Measurements from ENCODE around the gene ZBTB34.
A peak's percentile ranks its signal among the peaks of the same experiment; 100 is the strongest.

ZBTB34 gene

GRCh38 chr9:126876531-126876930, 16.1 kb downstream of the ZBTB34 start:
- no peak for DNase-seq (ENCODE audit: low read depth, low spot score)

GRCh38 chr9:126877418-126877817, 17.0 kb downstream of the ZBTB34 start:
- no peak for DNase-seq (ENCODE audit: low read depth, low spot score)

DNA sequence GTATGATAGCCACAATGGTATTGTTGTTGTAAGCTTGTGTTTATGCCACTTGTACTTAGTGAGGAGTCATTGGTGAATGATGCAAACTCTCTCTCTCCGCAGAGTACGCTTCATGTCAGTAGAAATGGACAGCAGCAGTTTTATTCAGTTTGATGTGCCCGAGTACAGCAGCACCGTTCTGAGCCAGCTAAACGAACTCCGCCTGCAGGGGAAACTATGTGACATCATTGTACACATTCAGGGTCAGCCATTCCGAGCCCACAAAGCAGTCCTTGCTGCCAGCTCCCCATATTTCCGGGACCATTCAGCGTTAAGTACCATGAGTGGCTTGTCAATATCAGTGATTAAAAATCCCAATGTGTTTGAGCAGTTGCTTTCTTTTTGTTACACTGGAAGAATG, 18.8 kb downstream of the ZBTB34 start:
- no peak for DNase-seq (ENCODE audit: low read depth, low spot score)

DNA sequence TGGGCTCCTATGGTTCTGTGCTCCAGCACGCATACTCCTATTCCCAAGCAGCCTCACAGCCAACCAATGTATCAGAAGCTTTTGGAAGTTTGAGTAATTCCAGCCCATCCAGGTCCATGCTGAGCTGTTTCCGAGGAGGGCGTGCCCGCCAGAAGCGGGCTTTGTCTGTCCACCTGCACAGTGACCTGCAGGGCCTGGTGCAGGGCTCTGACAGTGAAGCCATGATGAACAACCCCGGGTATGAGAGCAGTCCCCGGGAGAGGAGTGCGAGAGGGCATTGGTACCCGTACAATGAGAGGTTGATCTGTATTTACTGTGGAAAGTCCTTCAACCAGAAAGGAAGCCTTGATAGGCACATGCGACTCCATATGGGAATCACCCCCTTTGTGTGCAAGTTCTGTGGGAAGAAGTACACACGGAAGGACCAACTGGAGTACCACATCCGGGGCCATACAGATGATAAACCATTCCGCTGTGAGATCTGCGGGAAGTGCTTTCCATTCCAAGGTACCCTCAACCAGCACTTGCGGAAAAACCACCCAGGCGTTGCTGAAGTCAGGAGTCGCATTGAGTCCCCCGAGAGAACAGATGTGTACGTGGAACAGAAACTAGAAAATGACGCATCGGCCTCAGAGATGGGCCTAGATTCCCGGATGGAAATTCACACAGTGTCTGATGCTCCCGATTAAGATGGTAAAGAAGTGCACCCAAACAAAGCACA, 19.9 kb downstream of the ZBTB34 start:
- DNase-seq (ENCODE audit: low read depth, low spot score), result no peak

GRCh38 chr9:126880947-126881332, 20.5 kb downstream of the ZBTB34 start:
- DNase-seq (ENCODE audit: low read depth, low spot score), result no peak

- no peak for DNase-seq (ENCODE audit: low read depth, low spot score)
Measured at GRCh38 chr9:126882746-126883145, 22.3 kb downstream of the ZBTB34 start.

GRCh38 chr9:126883636-126884035, 23.2 kb downstream of the ZBTB34 start:
- DNase-seq (ENCODE audit: low read depth, low spot score), result no peak

GRCh38 chr9:126885131-126885641, 24.7 kb downstream of the ZBTB34 start:
- DNase-seq (ENCODE audit: low read depth, low spot score), result no peak

DNA sequence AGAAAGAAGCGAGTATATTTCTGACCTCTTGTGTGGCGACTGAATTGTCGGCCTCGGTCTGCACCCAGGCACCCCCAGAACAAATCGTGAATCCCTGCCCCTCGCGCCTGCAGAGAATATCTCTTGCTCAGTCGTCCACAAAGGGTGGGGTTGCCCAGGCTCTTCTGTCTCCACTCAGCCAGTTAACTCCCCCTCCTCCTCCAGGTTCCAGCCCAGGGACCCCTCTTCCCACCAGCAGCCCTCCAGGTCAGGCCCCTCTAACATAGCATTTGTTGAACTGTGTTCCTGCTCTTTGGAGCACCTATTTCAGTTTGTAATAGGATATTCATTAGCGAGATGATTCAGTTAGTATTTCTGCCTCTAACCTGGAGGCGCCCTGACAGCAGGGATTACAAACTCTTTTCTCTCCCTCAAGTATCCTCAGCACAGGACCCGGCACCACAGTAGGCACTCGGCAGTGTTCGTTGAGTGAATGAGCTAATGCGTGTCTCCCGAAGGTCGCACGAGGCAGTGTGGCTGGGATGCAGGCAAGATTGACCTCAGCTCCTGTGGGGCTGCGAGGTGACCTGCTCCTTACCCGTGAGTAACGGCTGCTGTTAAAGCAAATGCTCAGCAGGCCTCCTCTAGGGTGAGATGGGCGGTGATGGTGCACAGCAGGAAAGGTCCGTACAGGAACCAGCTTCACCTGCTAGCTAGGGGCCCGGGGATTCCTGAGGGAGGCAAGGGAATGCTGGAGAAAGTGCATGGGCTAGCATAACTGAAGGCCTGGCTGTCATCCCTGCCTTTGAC, 25.8 kb downstream of the ZBTB34 start:
- DNase-seq (ENCODE audit: low read depth, low spot score), result no peak

GRCh38 chr9:126886897-126887296, 26.5 kb downstream of the ZBTB34 start:
- no peak for DNase-seq (ENCODE audit: low read depth, low spot score)

GRCh38 chr9:126891676-126892075, 31.2 kb downstream of the ZBTB34 start:
- DNase-seq (ENCODE audit: low read depth, low spot score), result no peak

- DNase-seq (ENCODE audit: low read depth, low spot score), result no peak
Measured at GRCh38 chr9:126893079-126893478, 32.6 kb downstream of the ZBTB34 start.

DNA sequence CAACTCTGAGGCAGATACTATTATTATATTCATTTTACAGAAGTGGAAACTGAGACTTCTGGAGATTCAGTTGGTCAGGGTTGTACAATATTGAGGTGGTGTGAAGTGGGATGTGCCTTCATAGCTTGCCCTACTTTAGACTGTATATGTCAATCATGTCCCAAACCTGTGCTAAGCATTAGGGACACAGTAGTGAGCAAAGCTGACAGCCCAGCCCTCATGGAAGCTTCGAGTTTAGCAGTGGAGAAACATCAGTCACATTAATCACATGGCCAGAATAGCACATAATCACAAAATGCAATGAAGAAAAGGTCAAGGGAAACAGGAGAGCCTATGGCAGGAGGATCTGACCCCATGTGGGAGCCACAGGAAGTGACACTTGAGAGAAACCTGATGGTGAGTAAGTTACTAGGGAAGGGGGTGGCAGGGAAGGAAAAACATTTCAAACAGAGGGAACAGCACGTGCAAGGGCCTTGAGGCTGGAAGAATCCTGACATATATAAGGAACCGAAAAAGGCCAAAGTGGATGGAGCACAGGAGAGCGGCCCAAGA, 33.7 kb downstream of the ZBTB34 start:
- no peak for DNase-seq (ENCODE audit: low read depth, low spot score)

- no peak for DNase-seq (ENCODE audit: low read depth, low spot score)
Measured at GRCh38 chr9:126902210-126902609, 41.8 kb downstream of the ZBTB34 start.

DNA sequence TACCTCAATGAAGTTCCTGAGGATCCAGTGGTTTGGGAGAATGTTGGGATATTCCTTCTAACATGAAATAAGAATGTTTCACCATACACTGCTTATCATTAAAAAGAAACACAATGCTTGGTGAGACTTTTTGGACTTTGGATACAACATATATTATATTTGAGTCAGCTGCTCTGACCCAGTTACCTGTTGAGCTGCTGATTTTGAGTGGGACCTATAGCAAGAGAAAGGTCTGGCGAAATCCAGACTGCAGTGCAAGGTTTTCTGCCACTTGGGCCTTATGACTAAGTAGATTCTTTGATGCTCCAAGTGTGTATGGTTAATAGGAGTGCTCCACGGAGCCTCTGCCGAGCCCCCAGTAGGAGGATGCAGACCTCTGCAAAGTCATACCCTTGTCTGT, 44.1 kb downstream of the ZBTB34 start:
- no peak for DNase-seq (ENCODE audit: low read depth, low spot score)

- DNase-seq (ENCODE audit: low read depth, low spot score), result no peak
Measured at GRCh38 chr9:126906091-126906490, 45.7 kb downstream of the ZBTB34 start.

- no peak for DNase-seq (ENCODE audit: low read depth, low spot score)
Measured at GRCh38 chr9:126907058-126907457, 46.6 kb downstream of the ZBTB34 start.

- DNase-seq (ENCODE audit: low read depth, low spot score), result peak; percentile 78
Measured at GRCh38 chr9:126914458-126915280, 54.2 kb downstream of the ZBTB34 start, which contains the start of gene RALGPS1. TSS of gene RALGPS1 (plus strand) at chr9:126914782. CDS start at chr9:126962290, 47,508 bp downstream.

DNA sequence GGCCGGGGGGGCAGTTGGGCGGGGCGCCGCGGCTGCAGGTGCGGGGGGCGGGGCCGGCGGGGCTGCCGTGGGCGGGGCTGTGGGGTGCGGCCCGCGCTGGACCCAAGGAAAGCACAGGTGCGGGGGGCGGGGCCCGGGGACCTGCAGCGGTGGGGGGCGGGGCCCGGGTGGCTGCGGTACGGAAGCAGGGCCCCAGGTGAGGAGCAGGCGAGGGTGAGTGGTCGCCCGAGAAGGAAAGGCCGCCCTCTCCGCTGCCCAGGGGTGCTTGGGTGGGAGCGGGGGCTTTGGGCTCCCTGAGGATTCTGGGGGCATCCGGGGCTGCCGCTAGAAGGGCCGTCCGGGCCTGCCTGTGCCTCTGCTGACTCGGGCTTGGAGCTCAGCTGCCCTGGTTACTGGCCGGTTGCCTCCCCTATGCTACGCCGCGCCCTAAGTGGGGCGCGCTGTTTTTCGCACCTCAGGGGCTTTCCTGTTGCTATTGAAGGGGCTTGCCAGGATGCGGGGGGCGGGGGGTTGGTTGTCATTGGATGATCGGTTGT, 54.9 kb downstream of the ZBTB34 start:
- no peak for DNase-seq (ENCODE audit: low read depth, low spot score)

- no peak for DNase-seq (ENCODE audit: low read depth, low spot score)
Measured at GRCh38 chr9:126915846-126916543, 55.6 kb downstream of the ZBTB34 start.

DNA sequence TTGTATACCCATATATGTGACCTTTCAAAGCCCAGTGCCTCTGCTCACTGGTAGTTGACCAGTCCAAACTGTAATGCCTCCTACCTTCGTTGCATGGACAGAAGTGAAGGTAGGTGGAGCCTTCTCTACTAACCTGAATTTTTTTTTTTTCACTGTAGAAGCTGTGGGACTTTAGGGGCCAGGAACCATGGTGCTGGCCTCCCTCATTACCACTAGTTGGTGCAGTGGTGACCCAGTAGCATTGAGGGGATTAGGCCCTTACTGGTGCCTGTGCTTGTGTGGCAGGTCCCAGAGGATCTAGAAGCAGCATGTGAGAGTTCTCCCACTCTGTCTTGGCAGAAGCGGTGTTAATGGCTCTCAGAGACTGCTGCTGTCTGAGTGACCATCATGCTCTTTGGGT, 56.5 kb downstream of the ZBTB34 start:
- no peak for DNase-seq (ENCODE audit: low read depth, low spot score)

Data from activated naive CD8-positive, alpha-beta T cell treated with anti-CD3 and anti-CD28 coated beads, Interleukin-2, amount 50 U/mL, for 16 hours (primary cell).